GM04503 (cell line): ENCODE measurements around the gene SOBP.

Experiments
- DNase-seq: peaks from one replicate; pipeline ENCODE4 v3.0.0-alpha.2; 2012; ENCODE audit warnings: low read depth

The SOBP gene

GRCh38 chr6:107523054-107523791, 33.3 kb downstream of the SOBP start:
- DNase-seq, result no peak

GRCh38 chr6:107523794-107524193, 33.9 kb downstream of the SOBP start:
- no peak for DNase-seq

GRCh38 chr6:107524626-107525025, 34.7 kb downstream of the SOBP start:
- DNase-seq, result no peak

- DNase-seq, result no peak
Observed at GRCh38 chr6:107531868-107532267, 42.0 kb downstream of the SOBP start.

- no peak for DNase-seq
Observed at GRCh38 chr6:107532706-107533105, 42.8 kb downstream of the SOBP start.

GRCh38 chr6:107533415-107534059, 43.6 kb downstream of the SOBP start:
- DNase-seq, result no peak

- no peak for DNase-seq
Observed at GRCh38 chr6:107534571-107535141, 44.7 kb downstream of the SOBP start.

- DNase-seq, result no peak
Observed at GRCh38 chr6:107535626-107536025, 45.7 kb downstream of the SOBP start.

- DNase-seq, result no peak
Observed at GRCh38 chr6:107536180-107536961, 46.5 kb downstream of the SOBP start.

GRCh38 chr6:107537559-107537958, 47.6 kb downstream of the SOBP start:
- no peak for DNase-seq

- DNase-seq, result no peak
Observed at GRCh38 chr6:107538856-107539387, 49.0 kb downstream of the SOBP start.

GRCh38 chr6:107539409-107539808, 49.5 kb downstream of the SOBP start:
- no peak for DNase-seq

- DNase-seq, result no peak
Observed at GRCh38 chr6:107539849-107540464, 50.0 kb downstream of the SOBP start.

- no peak for DNase-seq
Observed at GRCh38 chr6:107540465-107540857, 50.5 kb downstream of the SOBP start.

GRCh38 chr6:107542192-107542668, 52.3 kb downstream of the SOBP start:
- DNase-seq, result no peak

GRCh38 chr6:107543088-107543487, 53.2 kb downstream of the SOBP start:
- no peak for DNase-seq

GRCh38 chr6:107543567-107543966, 53.6 kb downstream of the SOBP start:
- DNase-seq, result no peak

- no peak for DNase-seq
Observed at GRCh38 chr6:107545763-107546162, 55.8 kb downstream of the SOBP start.

GRCh38 chr6:107546691-107547450, 57.0 kb downstream of the SOBP start:
- no peak for DNase-seq

- DNase-seq, result no peak
Observed at GRCh38 chr6:107547451-107547840, 57.5 kb downstream of the SOBP start.

GRCh38 chr6:107550241-107550840, 60.4 kb downstream of the SOBP start:
- DNase-seq, result no peak
